ENCODE data around the gene TECPR2. TPM values are rescaled to one million over a fixed set of nuclear protein-coding genes. Genes with fewer than 3 reads are reported as not detected.
"Not testable (repeated sequence)": the region's sequence is repeated elsewhere in the genome, so short reads cannot be mapped to it uniquely, and the experiment has no call there.

TECPR2 gene
- polyA plus RNA-seq, 1 donor (not counting 4 experiments of a cell fraction or from before 2014, with no cell fraction given) = 8.3 TPM

GRCh38 chr14:102348376-102348775, 14.4 kb upstream of the TECPR2 start:
- Histone ChIP-seq H3K4me3 (ENCODE audit: control insufficient read depth in 2 of 3, extremely low read depth in 1 of 3, insufficient read depth in 2 of 3, low read depth in 1 of 3, low read length in 3 of 3) (no peak overlapping the region), H3K36me3 (ENCODE audit: control insufficient read depth in 2 of 2, extremely low read depth in 1 of 2, insufficient read depth in 2 of 2, low read length in 2 of 2) (peaks cover 19 to 21% of the 10 kb centered on the region in 2 experiments), H3K4me1 (ENCODE audit: control insufficient read depth, extremely low read depth, insufficient read depth, low read length) (no peaks in the 10 kb centered on the region), H3K9ac (ENCODE audit: control insufficient read depth, extremely low read depth, insufficient read depth, low read length) (no peak overlapping the region), H3K27me3 (ENCODE audit: control insufficient read depth, extremely low read depth, insufficient read depth, low read length) (no peaks in the 10 kb centered on the region), H3K79me2 (ENCODE audit: control insufficient read depth, insufficient read depth, low read length) (no peaks in the 10 kb centered on the region), H3K27ac (ENCODE audit: control insufficient read depth, insufficient read depth, low read length) (no peak overlapping the region), H2AFZ (ENCODE audit: control insufficient read depth, low read length) (no peak overlapping the region), H3K9me3 (ENCODE audit: control insufficient read depth, low read depth, low read length) (no peaks in the 10 kb centered on the region), H3K9me1 (ENCODE audit: control insufficient read depth, extremely low read depth, insufficient read depth, low read length) (no peaks in the 10 kb centered on the region), H3K4me2 (ENCODE audit: control insufficient read depth, extremely low read depth, insufficient read depth, low read depth, low read length) (no peak overlapping the region), H4K20me1 (ENCODE audit: control insufficient read depth, extremely low read depth, insufficient read depth, low read length) (no peaks in the 10 kb centered on the region)
- dilution Hi-C loops (cut with MboI; ENCODE audit: extremely low pct_ligation_motif_present, low sequenced_read_pairs) = no loop called here
- DNase-seq (ENCODE audit: low read depth, low spot score) = no peak
- TF ChIP-seq CTCF (optimal IDR thresholded peaks at IDR 0.05 in 1 of 3, IDR thresholded peaks at IDR 0.05 in 1 of 3, conservative IDR thresholded peaks at IDR 0.05 in 1 of 3; ENCODE audit: extremely low read depth in 1 of 3, insufficient read depth in 2 of 3, low read length in 3 of 3) (no peak), EZH2 (IDR thresholded peaks at IDR 0.05; ENCODE audit: low read length) (no peak)
- no peak for FAIRE-seq

DNA sequence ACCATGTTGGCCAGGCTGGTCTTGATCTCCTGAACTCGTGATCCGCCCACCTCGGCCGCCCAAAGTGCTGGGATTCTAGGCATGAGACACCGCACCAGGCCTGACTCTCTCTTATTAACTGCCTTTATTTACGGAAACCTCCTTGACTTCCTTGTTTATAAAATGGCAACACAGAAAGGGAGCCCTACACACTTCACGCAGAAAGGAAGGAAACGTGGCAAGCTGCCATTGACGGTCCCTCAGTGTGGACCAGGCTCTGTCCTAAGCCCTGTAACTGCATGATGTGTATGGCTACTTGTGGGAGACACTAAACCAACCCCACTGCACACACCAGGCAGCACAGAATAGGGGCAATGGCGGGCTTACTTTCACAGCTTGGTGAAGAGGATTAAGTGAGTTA, 11.7 kb upstream of the TECPR2 start:
- Histone ChIP-seq H3K27ac (ENCODE audit: control insufficient read depth, insufficient read depth, low read length) (no peak overlapping the region), H3K27me3 (ENCODE audit: control insufficient read depth, extremely low read depth, insufficient read depth, low read length) (no peaks in the 10 kb centered on the region)
- DNase-seq (ENCODE audit: low read depth, low spot score) = no peak

DNA sequence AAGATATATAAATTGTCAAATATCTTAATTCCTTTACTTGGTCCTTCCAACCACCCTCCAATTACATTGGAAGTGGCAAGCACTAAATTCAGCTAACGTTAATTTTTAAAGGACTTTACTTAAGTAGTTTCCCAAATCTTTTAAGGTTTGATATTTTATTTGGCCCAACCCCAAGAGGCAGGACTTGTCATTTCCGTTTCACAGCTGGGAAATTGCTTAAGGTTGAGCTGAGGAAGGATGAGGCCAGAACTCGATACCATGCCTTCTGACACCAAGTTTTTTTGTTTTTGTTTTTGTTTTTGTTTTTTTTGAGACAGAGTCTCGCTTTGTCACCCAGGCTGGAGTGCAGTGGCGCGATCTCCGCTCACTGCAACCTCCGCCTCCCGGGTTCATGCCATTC, 11.1 kb upstream of the TECPR2 start:
- dilution Hi-C loops (cut with MboI; ENCODE audit: extremely low pct_ligation_motif_present, low sequenced_read_pairs); H3K79me2 ChIP-seq (ENCODE audit: control insufficient read depth, insufficient read depth, low read length); DNase-seq (ENCODE audit: low read depth, low spot score); H3K9me1 ChIP-seq (ENCODE audit: control insufficient read depth, extremely low read depth, insufficient read depth, low read length); H3K4me1 ChIP-seq (ENCODE audit: control insufficient read depth, extremely low read depth, insufficient read depth, low read length); H2AFZ ChIP-seq (ENCODE audit: control insufficient read depth, low read length); H3K9ac ChIP-seq (ENCODE audit: control insufficient read depth, extremely low read depth, insufficient read depth, low read length); H3K27me3 ChIP-seq (ENCODE audit: control insufficient read depth, extremely low read depth, insufficient read depth, low read length); FAIRE-seq; H4K20me1 ChIP-seq (ENCODE audit: control insufficient read depth, extremely low read depth, insufficient read depth, low read length); H3K9me3 ChIP-seq (ENCODE audit: control insufficient read depth, low read depth, low read length); H3K4me3 ChIP-seq (ENCODE audit: control insufficient read depth in 2 of 3, extremely low read depth in 1 of 3, insufficient read depth in 2 of 3, low read depth in 1 of 3, low read length in 3 of 3); H3K27ac ChIP-seq (ENCODE audit: control insufficient read depth, insufficient read depth, low read length); H3K4me2 ChIP-seq (ENCODE audit: control insufficient read depth, extremely low read depth, insufficient read depth, low read depth, low read length): not testable (repeated sequence)
- H3K36me3 ChIP-seq (ENCODE audit: control insufficient read depth in 2 of 2, extremely low read depth in 1 of 2, insufficient read depth in 2 of 2, low read length in 2 of 2) = peaks cover 22 to 25% of the 10 kb centered on the region in 2 experiments

More for the DNA sequence above, 11.7 kb upstream of the TECPR2 start:
- dilution Hi-C loops (cut with MboI; ENCODE audit: extremely low pct_ligation_motif_present, low sequenced_read_pairs) = no loop called here
- Histone ChIP-seq H3K9me1 (ENCODE audit: control insufficient read depth, extremely low read depth, insufficient read depth, low read length) (no peaks in the 10 kb centered on the region), H3K9ac (ENCODE audit: control insufficient read depth, extremely low read depth, insufficient read depth, low read length) (no peak overlapping the region), H3K4me2 (ENCODE audit: control insufficient read depth, extremely low read depth, insufficient read depth, low read depth, low read length) (no peak overlapping the region), H2AFZ (ENCODE audit: control insufficient read depth, low read length) (no peak overlapping the region), H3K4me1 (ENCODE audit: control insufficient read depth, extremely low read depth, insufficient read depth, low read length) (no peaks in the 10 kb centered on the region), H3K36me3 (ENCODE audit: control insufficient read depth in 2 of 2, extremely low read depth in 1 of 2, insufficient read depth in 2 of 2, low read length in 2 of 2) (peaks cover 22 to 25% of the 10 kb centered on the region in 2 experiments), H4K20me1 (ENCODE audit: control insufficient read depth, extremely low read depth, insufficient read depth, low read length) (no peaks in the 10 kb centered on the region), H3K4me3 (ENCODE audit: control insufficient read depth in 2 of 3, extremely low read depth in 1 of 3, insufficient read depth in 2 of 3, low read depth in 1 of 3, low read length in 3 of 3) (no peak overlapping the region), H3K9me3 (ENCODE audit: control insufficient read depth, low read depth, low read length) (no peaks in the 10 kb centered on the region), H3K79me2 (ENCODE audit: control insufficient read depth, insufficient read depth, low read length) (no peaks in the 10 kb centered on the region)
- no peak for FAIRE-seq
- TF ChIP-seq CTCF (optimal IDR thresholded peaks at IDR 0.05 in 1 of 3, IDR thresholded peaks at IDR 0.05 in 1 of 3, conservative IDR thresholded peaks at IDR 0.05 in 1 of 3; ENCODE audit: extremely low read depth in 1 of 3, insufficient read depth in 2 of 3, low read length in 3 of 3) (no peak), EZH2 (IDR thresholded peaks at IDR 0.05; ENCODE audit: low read length) (no peak)
